Liver (tissue), 3 donors: ENCODE results near the gene CRK.
A peak's percentile ranks its signal among the peaks of the same experiment; 100 is the strongest.

Experiments used
- ATF3 ChIP-seq: IDR thresholded peaks from 2 replicates; pipeline ENCODE4 v1.6.1; 2016; ENCODE audit warnings: antibody characterized with exemption
- CTCF ChIP-seq: fragments of 150-350 bp; IDR thresholded peaks from 2 replicates; pipeline ENCODE4 v1.5.1; 2017; ENCODE audit warnings: improper control_type of control experiment, low read depth, low read length; ENCODE audit not compliant: missing input control
- EGR1 ChIP-seq, 2 donors: IDR thresholded peaks; 2 replicates each; pipeline ENCODE4 v1.6.1; 2016 to 2018; ENCODE audit warnings: antibody characterized with exemption in 2 of 2, low read depth in 2 of 2
- FOXA1 ChIP-seq: IDR thresholded peaks from 2 replicates; pipeline ENCODE4 v1.6.1; 2016; ENCODE audit warnings: antibody characterized with exemption
- FOXA2 ChIP-seq: IDR thresholded peaks from 2 replicates; pipeline ENCODE4 v1.6.1; 2016; ENCODE audit warnings: antibody characterized with exemption
- GABPA ChIP-seq, 2 donors: IDR thresholded peaks in 1 of 2; conservative IDR thresholded peaks in 1 of 2; 2 replicates each; pipeline ENCODE4 v1.6.1; 2016; ENCODE audit warnings: antibody characterized with exemption in 2 of 2, mild to moderate bottlenecking in 1 of 2, moderate library complexity in 1 of 2
- MAX ChIP-seq: IDR thresholded peaks from 2 replicates; pipeline ENCODE4 v1.6.1; 2016; ENCODE audit warnings: antibody characterized with exemption
- NR2F2 ChIP-seq: IDR thresholded peaks from 2 replicates; pipeline ENCODE4 v1.6.1; 2016; ENCODE audit warnings: antibody characterized with exemption
- RAD21 ChIP-seq, 2 donors: IDR thresholded peaks; 2 replicates each; pipeline ENCODE4 v1.6.1; 2016; ENCODE audit warnings: antibody characterized with exemption in 2 of 2, mild to moderate bottlenecking in 2 of 2
- REST ChIP-seq: IDR thresholded peaks from 2 replicates; pipeline ENCODE4 v1.6.1; 2016; ENCODE audit warnings: antibody characterized with exemption, mild to moderate bottlenecking
- SP1 ChIP-seq: IDR thresholded peaks from 2 replicates; pipeline ENCODE4 v1.6.1; 2018; ENCODE audit warnings: antibody characterized with exemption, mild to moderate bottlenecking
- TAF1 ChIP-seq: conservative IDR thresholded peaks from 2 replicates; pipeline ENCODE4 v1.6.1; 2016; ENCODE audit warnings: antibody characterized with exemption, mild to moderate bottlenecking
- YY1 ChIP-seq: IDR thresholded peaks from 2 replicates; pipeline ENCODE4 v1.6.1; 2016; ENCODE audit warnings: antibody characterized with exemption, mild to moderate bottlenecking
- ZBTB33 ChIP-seq: IDR thresholded peaks from 2 replicates; pipeline ENCODE4 v1.6.1; 2016; ENCODE audit warnings: antibody characterized with exemption
- donor health status: healthy.
- donor health status: healthy.

GRCh38 chr17:1493291-1493980 is 37.4 kb upstream of the CRK start:
- TF ChIP-seq YY1 (no peak), CTCF (no peak), ATF3 (no peak), TAF1 (no peak), RAD21 (IDR thresholded peaks at IDR 0.05) (no peak), REST (no peak), EGR1 (IDR thresholded peaks at IDR 0.05; ENCODE audit: low read depth in 2 of 2) (peak in 1 of 2 donors; percentile 55), MAX (no peak), NR2F2 (peak; percentile 93), SP1 (peak; percentile 33), ZBTB33 (no peak), FOXA2 (no peak), GABPA (IDR thresholded peaks at IDR 0.05 in 1 of 2, conservative IDR thresholded peaks at IDR 0.05 in 1 of 2) (no peak), FOXA1 (no peak)
